ENCODE results near the gene MYO5C.
"Not testable (repeated sequence)": the region's sequence is repeated elsewhere in the genome, so short reads cannot be mapped to it uniquely, and the experiment has no call there.

Gene MYO5C

DNA sequence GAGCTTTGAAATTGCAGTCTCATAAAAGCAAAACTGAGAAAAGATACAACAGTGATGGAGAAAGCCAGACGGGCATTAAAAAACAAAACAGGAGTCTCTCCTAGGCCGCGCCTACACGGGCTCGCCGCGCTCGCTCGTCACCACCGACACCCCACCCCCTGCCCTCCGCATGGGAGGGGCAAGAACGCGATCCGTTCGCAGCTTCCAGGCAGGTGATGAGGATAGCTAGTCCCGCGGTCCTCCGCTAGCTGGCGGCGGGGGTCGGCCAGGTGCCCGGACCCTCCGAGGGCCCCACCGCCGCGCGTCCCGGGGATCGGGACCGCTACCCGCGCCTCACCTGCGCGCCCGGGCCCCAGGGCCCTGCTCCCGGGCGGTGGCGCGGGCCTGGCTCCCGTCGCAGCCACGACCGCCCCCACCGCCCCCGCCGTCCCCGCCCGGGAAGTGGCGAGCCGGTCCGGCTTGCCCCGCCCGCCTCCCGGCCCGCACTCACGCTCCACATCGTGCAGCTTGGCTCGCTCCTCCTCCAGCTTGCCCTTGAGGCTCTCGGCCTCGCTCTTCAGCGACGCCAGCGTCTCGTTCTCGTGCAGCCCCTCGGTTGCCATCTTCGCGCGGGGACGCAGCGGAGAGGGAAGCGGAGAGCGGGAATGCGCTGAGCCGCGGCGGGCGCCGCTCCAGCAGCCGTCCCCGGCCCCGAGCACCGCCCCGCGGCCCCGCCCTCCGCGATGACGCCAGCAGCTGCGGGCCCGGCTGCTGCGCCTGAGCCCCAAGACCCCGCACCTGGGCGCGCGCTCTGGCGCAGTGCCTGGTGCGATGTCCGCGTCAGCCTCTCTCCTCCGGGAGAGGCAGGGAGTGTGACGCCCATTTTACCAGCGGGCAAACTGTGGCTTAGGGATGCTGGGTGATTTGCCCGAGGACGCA, 116.1 kb downstream of the MYO5C start:
- peak; percentile 92 for DNase-seq (ENCODE audit: low read depth, low spot score)

DNA sequence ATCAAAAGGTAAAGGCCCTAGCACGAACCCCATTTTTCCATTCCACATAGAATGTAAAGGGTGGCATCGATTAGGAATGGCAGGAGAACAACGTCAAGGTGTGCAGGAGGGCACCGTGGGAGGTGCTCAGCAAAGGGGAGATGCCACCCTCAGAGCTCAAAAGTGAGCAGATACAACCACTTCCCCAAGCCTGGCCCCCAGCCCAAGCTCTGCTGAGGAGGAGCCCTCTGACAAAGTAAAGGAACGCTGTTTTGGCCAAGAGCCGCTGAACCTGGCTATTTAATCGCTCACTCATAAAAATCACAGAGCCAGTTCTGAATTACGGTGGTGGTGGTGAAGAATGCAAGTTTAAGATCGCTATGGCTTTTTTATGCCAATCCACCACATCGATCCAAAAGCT, 116.8 kb downstream of the MYO5C start:
- no peak for DNase-seq (ENCODE audit: low read depth, low spot score)

DNA sequence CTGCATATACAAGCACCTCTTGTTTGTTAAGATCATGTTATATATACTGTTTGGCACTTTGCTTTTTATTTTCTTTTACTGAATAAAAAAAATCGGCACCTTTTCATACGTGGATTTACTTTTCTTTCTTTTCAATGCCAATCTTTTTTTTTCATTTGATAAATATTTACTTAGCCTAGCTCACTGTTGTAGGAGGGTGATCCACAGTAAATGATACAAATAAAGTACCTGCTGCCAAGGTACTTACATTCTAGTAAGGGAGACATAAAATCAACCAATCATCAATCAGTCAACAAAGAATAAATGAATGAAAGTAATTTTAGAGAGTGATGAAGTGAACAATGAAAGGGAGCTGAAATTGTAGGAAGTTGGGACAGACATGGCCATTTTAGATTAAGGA, 122.7 kb downstream of the MYO5C start:
- DNase-seq (ENCODE audit: low read depth, low spot score): no peak

DNA sequence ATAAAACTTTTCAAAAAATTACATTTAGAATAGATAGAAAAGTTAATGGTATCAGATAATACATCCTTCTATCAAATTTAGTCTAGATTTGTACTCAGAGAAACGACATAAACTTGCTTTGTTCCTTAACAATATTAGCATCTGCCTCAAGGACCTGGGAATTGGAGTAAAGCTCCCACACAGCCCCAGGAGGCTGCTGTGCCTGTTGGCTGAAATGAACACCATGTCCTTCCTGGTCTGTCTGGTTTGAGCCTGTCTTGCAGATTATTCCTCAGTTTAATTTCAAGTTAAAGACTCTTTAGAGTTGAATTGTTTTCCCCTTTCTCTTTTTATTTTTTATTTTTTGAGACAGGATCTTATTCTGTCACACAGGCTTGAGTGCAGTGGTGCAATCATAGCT, 123.8 kb downstream of the MYO5C start:
- no peak for DNase-seq (ENCODE audit: low read depth, low spot score)

DNA sequence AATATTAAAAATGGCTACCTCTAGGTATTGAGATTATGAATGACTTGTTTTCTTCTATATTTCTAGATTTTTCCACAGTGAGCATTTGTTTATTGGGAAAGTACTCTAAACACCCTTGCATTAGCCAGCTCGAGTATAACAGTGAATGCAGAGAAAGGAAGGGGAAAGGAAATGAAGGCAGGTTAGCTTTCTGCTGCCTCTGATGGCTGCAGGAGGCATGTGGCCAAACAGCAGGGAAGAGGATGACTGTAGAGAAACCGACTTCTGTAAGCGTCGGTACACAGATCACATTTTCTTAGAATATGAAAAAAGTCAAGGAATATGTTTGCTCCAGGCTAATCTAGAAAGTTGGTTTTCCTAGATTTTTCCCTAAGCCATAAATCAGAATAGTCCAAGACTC, 124.2 kb downstream of the MYO5C start:
- DNase-seq (ENCODE audit: low read depth, low spot score): peak; percentile 32

DNA sequence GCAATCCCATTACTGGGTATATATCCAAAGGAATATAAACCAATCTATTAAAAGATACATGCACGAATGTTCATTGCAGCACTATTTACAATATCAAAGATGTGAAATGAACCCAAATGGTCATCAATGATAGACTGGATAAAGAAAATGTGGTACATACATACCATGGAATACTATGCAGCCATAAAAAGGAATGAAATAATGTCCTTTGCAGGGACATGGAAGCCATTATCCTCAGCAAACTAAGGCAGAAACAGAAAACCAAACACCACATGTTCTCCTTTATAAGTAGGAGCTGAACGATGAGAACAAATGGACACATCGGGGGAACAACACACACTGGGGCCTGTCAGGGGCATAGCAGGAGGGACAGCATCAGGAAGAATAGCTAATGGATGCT, 125.4 kb downstream of the MYO5C start:
- not testable (repeated sequence) for DNase-seq (ENCODE audit: low read depth, low spot score)

DNA sequence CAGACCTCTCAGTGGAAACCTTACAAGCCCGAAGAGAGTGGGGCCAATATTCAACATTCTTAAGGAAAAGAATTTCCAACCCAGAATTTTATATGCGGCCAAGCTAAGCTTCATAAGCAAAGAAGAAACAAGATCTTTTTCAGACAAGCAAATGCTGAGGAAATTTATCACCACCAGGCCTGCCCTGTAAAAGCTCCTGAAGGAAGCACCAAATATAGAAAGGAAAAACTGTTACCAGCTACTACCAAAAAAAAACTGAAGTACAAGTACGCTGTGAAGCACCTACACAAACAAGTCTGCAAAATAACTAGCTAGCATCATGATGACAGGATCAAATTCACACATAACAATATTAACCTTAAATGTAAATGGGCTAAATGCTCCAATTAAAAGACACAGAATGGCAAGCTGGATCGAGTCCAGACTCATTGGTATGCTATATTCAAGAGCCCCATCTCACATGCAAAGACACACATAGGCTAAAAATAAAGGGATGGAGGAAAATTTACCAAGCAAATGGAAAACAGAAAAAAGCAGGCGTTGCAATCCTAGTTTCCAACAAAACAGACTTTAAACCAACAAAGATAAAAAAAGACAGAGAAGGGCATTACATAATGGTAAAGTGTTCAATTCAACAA, 130.0 kb downstream of the MYO5C start:
- DNase-seq (ENCODE audit: low read depth, low spot score): not testable (repeated sequence)

DNA sequence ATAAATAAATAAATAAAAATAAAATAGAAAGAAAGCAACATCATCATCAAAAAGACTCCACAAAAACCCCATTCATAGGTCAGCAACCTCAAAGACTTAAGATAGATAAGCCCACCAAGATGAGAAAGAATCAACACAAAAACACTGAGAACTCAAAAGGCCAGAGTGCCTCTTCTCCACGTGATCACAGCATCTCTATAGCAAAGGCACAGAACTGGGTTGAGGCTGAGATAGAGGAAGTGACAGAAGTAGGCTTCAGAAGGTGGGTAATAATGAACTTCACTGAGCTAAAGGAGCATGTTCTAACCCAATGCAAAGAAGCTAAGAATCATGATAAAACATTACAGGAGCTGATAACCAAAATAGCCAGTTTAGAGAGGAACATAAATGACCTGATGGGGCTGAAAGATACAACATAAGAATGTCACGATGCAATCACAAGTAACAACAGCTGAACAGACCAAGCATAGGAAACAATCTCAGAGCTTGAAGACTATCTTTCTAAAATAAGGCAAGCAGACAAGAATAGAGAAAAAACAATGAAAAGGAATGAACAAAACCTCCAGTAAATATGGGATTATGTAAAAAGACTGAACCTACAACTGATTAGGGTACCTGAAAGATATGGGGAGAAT, 130.9 kb downstream of the MYO5C start:
- no peak for DNase-seq (ENCODE audit: low read depth, low spot score)

DNA sequence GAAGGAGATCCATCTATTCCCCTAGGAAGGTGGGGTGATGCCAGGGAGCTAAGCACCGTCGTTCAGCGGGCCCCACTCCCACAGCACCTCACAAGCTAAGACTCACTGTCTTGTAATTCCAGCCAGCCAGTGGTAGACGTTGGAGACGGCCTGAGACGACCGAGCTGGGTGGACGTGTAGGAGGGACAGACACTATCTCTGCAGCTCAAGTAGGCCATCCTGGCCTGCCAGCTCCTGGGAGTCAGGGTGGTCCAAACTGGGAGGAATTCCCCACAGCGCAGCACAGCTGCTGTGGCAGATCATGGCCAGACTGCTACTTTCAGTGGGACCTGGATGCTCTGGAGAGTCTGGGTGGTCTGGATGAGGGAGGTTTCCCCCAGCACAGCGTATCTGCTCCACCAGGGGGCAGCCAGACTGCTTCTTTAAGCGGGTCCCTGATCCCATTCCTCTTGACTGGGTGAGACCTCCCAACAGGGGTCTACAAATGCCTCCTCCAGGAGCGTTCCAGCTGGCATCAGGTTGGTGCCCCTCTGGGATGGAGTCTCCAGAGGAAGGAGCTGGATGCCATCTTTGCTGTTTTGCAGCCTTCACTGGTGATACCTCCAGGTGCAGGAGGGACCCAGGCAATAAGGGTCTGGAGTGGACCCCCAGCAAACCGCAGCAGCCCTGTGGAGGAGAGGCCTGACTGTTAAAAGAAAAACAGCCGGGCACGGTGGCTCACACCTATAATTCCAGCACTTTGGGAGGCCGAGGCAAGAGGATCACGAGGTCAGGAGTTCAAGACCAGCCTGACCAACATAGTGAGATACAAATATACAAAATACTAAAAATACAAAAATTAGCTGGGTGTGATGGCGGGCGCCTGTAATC, 132.0 kb downstream of the MYO5C start:
- no peak for DNase-seq (ENCODE audit: low read depth, low spot score)

DNA sequence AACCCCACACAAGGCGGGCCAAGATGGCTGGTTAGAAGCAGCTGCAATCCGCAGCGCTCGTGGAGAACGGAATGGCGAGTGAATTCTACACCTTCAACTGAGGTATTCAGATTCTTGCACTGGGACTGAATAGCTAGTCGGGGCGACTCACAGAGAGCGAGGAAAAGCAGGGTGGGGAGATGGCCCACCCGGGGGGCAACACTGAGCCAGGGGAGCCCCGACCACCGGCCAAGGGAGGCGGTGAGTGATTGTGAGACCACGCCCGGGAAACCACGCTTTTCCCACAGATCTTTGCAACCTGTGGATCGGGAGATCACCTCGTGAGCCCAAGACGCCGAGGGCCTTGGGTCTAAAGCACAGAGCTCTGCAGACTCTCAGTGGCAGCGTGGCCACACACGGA, 132.7 kb downstream of the MYO5C start:
- DNase-seq (ENCODE audit: low read depth, low spot score): no peak

DNA sequence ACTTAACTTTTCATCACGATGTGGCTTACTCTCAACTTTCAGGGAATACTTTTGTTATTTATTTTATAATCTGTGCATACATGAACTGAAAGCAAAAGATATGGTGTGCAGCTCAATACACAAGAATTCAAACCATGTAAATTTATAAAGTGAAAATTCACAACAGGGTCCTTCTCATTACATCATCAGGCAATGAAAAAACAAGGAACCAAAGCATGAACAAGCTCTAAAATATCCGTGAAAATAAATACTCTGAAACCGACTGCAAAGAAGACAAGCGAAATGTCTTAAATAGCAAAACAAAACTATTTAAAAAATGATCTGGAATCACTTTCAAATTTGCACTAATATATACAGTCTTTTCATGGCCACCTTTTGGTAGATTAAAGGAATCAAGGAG, 133.3 kb downstream of the MYO5C start:
- DNase-seq (ENCODE audit: low read depth, low spot score): no peak

DNA sequence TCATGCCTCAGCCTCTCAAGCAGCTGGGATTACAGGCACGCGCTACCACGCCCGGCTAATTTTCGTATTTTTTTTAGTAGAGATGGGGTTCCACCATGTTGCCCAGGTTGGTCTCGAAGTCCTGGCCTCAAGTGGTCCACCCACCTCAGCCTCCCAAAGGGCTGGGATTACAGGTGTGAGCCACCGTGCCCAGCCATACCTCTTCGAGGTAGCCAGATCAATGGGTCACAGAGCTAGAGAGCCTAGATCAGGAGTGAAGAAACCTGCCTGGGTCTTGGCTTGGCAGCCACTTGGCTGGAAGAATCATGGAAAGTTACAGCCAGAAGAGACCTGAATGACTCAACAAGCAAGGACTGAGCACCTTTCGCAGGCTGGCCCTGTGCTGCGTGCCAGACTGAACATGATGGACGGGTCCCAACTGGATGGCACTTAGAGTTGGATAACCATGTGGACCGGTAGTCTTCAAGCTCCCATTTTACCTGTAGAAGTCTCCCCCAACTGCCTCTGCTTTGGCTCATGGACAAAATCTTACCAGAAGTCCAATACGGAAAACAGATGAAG, 134.1 kb downstream of the MYO5C start:
- DNase-seq (ENCODE audit: low read depth, low spot score): no peak

DNA sequence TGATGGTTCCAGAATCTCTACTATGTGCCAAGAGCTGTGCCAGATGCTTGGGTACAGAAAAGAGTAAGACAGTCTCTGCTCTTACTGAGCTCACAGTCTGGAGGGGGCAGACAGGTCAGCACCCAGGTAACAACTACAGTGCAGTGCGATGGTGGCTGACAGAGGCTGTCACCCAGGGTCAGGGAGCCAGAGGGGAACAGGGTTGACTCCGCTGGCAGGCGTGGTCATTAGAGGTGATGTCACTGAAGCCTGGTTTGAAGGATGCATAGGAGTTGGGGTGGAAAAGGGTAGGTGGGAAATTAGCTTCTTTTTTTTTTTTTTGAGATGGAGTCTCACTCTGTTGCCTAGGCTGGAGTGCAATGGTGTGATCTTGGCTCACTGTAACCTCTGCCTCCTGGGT, 136.0 kb downstream of the MYO5C start:
- no peak for DNase-seq (ENCODE audit: low read depth, low spot score)

DNA sequence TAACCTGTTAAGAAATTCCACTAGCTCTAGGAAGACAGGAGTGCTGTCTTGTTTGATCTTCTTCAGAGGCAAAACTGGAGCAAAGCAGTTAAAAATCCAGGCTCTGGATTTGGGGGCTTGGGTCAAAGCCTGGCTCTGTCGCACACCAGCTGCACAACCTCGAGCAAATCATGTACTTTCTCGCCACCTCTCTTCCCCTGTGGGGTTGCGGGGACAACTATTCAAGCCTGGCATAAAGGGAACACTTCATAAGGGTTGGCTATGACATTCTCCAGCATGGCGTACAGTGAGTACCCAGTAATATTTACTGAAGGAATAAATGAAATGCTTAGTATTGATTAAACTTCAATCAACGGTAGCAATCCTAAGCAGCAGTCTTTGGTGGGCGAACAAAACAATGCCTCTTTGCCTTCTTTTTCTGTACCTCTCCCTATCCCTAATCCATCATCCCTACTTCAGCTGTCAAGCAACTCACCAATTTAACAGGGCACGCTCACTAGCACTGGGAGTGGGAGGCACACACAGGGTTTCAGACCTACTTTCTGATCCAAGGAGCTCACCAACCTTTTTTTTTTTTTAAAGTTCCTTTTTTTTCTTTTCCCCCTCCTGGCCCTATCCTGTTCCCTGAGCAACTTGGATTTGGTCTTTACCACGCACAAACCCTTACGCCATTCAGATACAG, 137.4 kb downstream of the MYO5C start:
- DNase-seq (ENCODE audit: low read depth, low spot score): no peak

DNA sequence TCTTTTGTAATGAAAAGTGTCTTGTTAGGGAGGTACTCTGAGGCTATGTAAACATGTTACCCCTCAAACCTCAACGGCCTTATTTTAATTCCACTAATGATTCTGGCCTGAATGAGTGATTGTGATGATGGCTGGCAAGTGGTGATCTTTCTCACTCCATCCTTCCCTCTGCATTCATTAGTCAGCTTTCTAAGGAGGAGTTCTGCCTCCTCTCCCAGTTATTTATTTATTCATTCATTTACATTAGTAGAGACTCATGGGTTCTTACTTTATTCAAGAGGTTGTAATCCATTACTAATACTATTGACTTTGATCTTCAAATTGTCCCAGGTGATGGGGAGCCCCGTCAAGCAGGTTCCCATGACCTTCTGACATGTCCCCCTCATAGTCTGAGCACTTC, 139.7 kb downstream of the MYO5C start:
- no peak for DNase-seq (ENCODE audit: low read depth, low spot score)

DNA sequence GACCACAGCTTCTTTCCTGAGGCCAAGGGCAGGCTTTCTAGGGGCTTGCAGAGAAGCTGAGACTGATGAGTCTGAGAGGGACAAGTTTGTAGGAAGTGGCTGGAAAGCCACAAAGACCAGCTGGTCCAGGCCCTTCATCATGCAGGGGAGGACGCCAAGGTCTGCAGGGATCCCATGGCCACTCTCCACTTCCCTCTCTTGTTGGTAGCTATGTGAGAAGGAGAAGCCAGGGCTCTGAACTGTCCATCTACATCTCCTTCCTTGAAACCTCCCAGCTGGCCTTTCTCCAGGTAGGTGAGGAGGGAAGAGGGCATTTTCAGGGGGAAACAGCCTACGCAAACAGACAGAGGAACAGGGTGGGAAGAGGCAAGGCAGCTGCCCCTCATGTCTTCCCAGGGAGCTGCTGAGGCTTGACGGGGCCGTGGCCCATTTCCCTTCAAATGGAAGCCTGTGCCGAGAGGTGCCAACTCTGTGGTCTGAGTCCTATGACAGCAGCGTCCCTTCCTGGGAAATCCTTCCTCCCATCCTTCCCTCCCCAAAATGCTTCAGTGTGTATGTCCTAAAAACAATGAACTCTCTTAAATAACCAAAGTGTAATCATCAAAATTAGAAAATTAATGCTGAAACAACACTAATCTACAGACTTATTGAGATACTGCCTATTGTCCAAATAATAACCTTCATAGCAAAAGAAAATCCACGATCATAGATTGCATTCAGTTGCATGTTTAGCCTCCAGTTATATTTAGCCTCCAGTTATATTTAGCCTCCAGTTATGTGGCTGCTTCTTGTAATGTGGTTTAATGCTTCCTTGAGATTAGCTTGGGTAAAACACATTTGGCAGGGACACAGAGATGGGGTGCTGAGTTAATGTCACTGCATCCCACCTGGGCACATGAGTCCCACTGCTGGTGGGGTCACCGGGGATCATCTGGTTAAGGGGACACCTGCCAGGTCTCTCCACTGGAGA, 140.4 kb downstream of the MYO5C start:
- no peak for DNase-seq (ENCODE audit: low read depth, low spot score)

DNA sequence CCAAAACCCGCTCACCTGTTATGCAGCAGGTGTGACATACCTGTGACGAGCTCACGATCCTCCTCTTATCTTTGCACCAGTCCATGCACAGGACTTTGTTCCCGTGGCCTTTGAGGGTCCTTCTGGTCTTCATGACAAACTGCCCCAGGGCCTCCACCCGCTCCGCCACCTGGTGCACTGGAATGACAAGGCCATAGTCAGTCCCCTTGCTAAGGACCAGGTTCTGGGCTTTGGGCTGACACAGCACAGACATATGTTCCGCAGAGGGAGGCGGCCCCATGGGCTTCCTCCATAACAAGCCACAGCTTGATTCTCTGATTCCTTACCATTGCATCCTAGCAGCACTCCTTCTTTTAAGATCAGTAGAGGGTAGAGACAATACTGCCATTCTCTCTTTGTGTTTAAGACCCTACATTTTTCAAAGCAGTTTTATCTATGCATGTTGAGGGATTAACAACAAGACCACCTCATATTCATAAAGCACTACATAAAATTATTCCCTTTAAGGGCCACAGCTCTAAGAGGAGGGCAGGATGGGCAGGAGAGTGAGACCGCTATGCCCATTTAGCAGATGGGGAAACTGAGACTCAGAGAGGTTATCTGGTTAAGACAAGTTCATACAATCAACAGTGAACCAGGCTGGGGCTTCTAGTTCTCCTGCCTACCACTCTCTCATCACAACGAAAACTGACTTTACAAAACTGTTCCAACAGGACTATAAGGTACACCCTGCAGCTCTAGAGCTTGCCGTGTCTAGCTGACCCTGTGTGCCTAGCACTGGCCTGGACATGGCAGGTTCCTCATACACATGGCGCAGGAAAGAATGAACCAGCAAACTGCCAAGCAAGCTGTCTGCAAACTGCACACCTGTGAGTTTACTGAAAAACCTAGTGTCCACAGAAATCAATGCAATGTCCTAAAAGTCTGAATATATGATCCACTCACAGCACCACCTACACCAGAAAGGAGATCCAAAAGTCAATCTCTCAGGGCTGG, 141.4 kb downstream of the MYO5C start:
- DNase-seq (ENCODE audit: low read depth, low spot score): no peak

DNA sequence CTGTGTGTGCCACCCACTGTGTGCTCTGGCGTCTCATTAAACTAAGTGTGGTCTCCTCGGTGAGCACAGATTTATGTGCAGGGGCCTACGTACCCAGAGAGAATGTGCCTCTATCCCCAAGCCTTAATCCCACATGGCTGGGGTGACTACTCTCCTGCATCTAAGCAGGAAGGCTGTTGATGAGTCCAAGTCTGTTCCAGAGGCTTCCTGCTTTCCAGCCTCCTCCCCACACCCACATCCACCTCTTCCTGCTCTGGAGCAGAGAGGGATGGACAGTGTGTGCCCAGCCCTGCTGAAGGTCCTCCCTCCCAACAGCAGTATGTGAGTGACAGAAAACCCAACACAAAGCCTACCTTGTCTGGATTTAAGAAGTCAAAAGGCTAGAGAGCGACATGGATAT, 144.3 kb downstream of the MYO5C start:
- DNase-seq (ENCODE audit: low read depth, low spot score): no peak

Measured in astrocyte of the hippocampus (primary cell).